Activated CD4-positive, alpha-beta T cell treated with anti-CD3 and anti-CD28 coated beads for 48 hours (primary cell): Measurements from ENCODE around the gene SYT15B.
"Not testable (repeated sequence)": the region's sequence is repeated elsewhere in the genome, so short reads cannot be mapped to it uniquely, and the experiment has no call there.

Source experiments
- DNase-seq: peaks from one replicate; pipeline ENCODE4 v3.0.0-alpha.2; 2020

SYT15B gene

DNA sequence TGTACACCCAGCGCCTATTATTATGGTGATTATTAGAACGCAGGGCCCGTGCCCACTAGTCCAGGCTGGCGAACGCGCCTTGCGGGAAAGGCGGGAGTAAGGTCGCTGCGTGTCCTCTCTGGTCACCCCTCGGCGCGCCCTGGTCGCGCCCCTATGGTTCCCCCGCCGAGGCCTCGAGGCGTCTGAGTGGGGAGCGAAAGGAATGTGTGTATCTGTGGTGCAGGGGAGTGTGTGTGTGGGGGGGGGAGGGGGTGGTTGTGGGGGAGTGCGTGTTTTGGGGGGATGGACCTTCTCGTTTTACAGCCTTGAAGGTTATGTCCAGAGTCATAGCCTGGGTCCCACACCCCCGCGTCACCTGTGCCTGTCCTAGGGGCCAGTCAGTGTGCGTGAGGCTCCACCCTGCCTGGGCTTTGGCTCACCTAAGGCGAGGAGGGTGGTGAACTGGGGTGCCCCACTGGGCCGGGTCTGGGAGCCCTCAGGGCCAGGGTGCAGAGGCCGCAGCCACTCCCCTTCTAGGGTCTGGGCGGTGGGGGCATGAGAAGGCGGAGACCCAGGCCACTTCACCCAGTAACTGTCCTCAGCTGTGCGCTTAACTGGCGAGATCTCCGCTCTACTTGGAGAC, at the start of gene SYT15B:
Gene SYT15B, minus strand, starts transcription at position 39 of the 622 bp plus-strand sequence. CDS start 952 bp downstream, outside the sequence.
- not testable (repeated sequence) for DNase-seq

- not testable (repeated sequence) for DNase-seq
Observed at GRCh38 chr10:47779590-47779989, 16.2 kb upstream of the SYT15B start.

GRCh38 chr10:47775361-47776231, 12.2 kb upstream of the SYT15B start:
- DNase-seq: peak; percentile 22

DNA sequence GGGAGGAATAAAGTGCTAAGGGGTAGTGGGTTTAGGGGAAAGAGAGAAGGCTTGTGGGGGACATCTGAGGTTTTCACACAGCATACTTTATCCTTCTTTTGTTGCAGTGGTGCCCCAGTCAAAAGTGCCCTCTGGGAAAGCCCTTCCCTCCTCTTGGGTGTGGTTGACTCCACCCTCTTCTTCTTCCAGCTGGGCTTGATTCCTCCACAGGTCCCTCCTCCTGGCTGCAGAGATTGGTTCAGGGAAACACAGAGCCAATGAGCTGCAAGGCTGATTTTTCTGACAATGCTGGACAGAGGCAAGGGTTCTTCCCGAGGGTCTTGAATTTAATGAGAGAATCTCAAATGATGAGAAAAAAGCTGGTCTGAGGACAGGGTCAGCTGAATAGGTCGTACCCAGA, 7.4 kb upstream of the SYT15B start:
- not testable (repeated sequence) for DNase-seq

GRCh38 chr10:47768578-47769115, 5.3 kb upstream of the SYT15B start:
- not testable (repeated sequence) for DNase-seq

DNA sequence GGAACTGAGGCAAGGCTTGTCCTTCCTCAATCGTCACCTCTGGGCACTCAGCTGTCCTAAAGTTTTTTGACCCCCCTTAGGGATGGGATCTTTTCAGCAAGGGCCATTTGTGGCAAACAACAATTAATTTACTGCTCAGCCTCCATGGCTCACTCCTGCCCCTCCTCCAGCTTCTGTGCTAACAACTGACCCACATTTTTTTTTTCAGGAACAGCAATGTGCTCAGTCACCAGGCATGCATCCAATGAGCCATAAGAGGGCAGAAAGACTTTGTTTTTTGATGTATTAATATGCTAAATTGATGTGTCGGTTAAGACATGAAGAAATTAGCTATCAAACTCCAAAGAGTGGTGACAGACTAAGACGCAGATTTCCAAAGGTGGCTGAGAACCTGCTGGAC, 4.7 kb upstream of the SYT15B start:
- DNase-seq: not testable (repeated sequence)

GRCh38 chr10:47767236-47767635, 3.8 kb upstream of the SYT15B start:
- not testable (repeated sequence) for DNase-seq

- not testable (repeated sequence) for DNase-seq
Observed at GRCh38 chr10:47765232-47765631, 1.8 kb upstream of the SYT15B start.

GRCh38 chr10:47762674-47763553, 478 bp downstream of the SYT15B start:
- not testable (repeated sequence) for DNase-seq

GRCh38 chr10:47758855-47759254, 4.5 kb downstream of the SYT15B start:
- DNase-seq: not testable (repeated sequence)

DNA sequence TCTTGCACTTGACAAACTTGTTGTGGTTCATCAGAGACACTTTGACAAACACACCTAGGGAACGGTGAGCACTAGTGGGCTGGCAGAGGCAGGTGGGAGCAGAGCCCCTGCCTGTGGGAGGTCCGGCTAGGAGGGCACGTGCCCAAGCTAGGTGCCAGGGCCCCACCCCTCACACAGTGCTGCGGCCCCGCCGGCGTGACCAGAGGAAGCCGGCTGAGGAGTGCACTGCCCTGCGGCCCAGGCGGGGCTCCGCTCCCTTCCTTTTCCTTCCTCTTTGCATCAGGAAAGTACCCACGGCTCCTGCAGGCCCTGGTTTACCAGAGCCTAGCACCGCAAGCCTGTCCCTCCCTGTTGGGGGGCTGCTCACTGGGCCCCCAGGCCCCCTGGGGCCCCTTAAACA, 7.2 kb downstream of the SYT15B start:
- DNase-seq: not testable (repeated sequence)

DNA sequence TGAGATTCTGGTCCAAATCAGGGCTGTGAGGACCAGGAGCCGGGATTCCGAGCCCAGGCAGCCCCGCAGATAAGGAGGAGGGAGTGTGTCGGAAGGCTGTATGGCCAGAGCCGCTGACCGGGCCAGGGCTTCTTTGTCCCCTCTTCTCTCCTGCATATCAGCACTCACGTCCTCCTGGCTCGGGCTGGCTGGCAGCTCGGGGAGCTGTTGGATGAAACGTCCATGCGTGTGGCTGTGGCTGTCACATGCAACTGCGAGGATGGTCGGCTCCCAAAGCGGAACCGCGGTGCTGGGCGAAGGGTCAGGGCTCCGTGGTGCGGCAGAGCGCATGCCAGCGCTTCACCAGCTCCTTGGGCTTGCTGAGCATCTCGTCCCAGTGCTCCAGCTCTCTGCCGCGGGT, 9.5 kb downstream of the SYT15B start:
- DNase-seq: not testable (repeated sequence)

GRCh38 chr10:47753176-47753575, 10.2 kb downstream of the SYT15B start:
- not testable (repeated sequence) for DNase-seq

DNA sequence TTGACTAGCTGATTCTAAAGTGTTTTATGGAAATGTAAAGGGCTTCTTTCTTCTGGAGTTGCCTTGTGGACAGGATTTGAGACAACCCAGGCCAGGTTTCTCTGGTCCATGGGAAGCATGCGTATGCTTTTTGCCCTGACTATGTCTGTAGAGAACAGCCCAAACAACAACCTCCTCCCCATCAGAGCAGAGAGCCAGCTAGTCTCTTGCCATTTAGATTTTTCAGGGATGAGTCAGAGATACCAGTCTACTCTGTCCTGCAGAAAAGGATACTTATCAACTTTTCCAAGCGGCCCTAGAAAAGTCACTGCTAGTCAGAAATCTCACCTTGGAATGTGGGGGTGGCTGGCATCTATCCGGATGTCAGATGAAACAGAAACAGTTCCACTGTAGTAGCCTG, 11.6 kb downstream of the SYT15B start:
- not testable (repeated sequence) for DNase-seq

DNA sequence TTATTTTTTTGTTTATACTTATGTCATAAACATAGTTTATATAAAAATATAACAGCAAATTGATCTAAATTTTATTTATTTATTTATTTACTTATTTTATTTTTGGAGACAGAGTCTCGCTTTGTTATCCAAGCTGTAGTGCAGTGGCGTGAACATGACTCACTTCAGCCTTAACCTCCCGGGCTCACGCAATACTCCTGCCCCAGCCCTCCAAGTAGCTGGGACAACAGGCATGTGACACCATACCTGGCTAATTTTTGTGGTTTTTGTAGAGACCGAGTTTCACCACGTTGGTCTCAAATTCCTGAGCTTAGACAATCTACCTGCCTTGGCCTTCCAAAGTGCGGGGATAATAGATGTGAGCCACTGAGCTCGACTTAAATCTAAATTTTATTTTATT, 13.0 kb downstream of the SYT15B start:
- not testable (repeated sequence) for DNase-seq

DNA sequence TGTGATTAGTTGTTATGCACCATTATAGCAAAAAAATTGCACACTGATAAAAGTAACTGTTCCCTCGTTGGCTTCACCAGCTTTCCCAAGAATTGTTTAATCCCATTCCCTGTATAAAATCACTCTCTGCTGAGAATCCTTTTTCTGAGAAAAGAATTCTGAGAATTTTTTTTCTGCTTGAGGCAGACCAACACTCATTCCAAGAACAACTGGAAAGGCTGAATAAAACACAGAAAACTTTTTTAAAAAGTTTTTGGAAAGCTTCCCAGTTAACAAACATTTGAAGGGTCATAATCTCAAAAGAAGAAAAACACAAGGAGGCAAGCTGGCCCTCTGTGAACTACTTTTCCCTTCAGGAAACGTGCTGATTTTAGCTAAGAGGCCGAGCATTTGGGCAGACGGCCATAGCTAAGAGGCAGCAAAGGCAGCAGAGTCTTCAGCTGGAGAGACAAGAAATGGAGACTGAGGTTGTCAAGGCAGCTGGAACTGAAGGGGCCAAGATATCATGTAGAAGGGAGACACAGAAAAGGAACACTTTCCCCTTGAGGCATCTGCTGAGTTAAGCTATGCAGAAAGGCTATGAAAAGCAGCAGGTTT, 16.5 kb downstream of the SYT15B start:
- not testable (repeated sequence) for DNase-seq

GRCh38 chr10:47744881-47745280, 18.5 kb downstream of the SYT15B start:
- DNase-seq: not testable (repeated sequence)

DNA sequence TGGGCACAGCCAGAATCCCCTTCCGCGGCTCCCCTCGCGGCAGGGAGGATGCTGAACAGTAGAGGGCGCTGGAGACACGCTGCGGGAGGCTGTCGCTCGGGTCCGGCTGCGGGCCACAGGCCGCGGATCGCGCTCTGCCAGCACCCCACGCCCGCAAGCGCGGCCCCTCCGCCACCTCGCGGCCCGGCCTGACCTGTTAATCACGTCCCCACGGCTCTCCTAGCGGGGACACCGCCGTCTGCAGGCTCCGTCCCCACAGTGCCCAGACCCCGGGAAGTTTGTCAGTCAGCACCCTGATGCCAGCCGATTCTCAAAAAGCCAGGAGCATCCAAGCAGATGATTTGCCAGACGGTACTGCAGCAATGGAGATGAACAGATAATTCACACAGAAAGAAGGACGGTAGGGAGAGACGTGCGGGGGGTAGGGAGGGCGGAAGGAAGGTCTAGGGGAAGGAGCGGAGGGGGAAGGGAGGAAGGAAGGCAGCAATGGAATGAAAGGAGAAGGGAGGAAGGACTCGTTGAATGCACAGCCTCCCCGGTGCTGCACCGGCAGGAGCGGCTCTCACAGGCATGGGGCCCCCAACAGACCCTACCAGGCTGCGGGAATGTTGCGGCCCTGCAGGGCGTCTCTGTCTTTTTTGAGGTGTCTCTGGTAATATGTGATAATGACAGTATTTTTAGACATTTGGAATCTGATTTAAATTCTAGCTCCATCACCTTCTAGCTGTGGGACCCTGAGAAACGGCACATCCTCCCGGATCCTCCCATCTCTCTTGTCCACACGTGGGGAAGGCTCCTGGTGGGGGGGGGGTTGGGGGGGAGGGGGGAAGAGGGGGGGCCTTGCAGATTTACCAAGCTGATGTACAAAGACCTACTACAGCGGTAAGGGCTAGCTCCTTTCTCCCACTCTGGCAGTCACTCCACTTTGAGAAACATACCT, 19.5 kb downstream of the SYT15B start:
- DNase-seq: peak; percentile 22

GRCh38 chr10:47740868-47741267, 22.5 kb downstream of the SYT15B start:
- DNase-seq: not testable (repeated sequence)

- not testable (repeated sequence) for DNase-seq
Observed at GRCh38 chr10:47730911-47731310, 32.5 kb downstream of the SYT15B start.

DNA sequence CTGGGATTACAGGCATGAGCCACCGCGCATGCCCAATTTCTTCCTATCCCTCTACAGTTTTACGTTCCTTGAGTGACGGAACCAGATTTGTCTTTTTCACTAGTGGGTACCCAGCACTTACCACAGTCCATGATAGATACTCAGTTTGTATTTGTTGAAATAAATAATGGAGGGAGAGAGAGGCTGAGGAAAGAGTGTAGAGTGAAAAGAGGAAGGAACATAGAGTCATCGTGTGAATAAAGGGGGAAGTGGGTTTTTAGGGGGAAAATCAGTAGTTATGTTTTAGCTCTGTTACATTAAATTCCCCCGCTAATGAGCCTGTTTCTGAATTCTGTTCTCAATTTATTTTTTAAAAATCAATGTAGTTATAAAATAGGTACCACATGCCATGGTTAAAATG, 37.7 kb downstream of the SYT15B start:
- not testable (repeated sequence) for DNase-seq
